Tibial nerve (tissue), 4 donors: ENCODE results near the gene CAPN11. TPM values are rescaled to one million over a fixed set of nuclear protein-coding genes. Genes with fewer than 3 reads are reported as not detected.
"Not testable (repeated sequence)": the region's sequence is repeated elsewhere in the genome, so short reads cannot be mapped to it uniquely, and the experiment has no call there.

ENCODE experiments used
- DNase-seq, 2 donors: peaks; one replicate each; pipeline ENCODE4 v3.0.0-alpha.2; 2019; ENCODE audit warnings: low spot score in 2 of 2
- H3K27ac ChIP-seq, 4 donors: fragments of 200-600 bp; sonication (generic) in 3 of 4; one replicate each; pipeline ENCODE4 v1.5.1; 2017 to 2019; ENCODE audit warnings: mild to moderate bottlenecking in 1 of 4
- H3K27me3 ChIP-seq, 2 donors: fragments of 200-600 bp; sonication (generic) in 1 of 2; one replicate each; pipeline versions ENCODE4 v1.5.1 to v1.6.0; 2017 to 2019
- H3K36me3 ChIP-seq, 3 donors: fragments of 200-600 bp; sonication (generic); one replicate each; pipeline ENCODE4 v1.5.1; 2018 to 2019
- H3K4me1 ChIP-seq, 4 donors: fragments of 200-600 bp; sonication (generic) in 3 of 4; one replicate each; pipeline ENCODE4 v1.5.1; 2017 to 2019
- H3K4me3 ChIP-seq, 4 donors: fragments of 200-600 bp; sonication (generic) in 3 of 4; one replicate each; pipeline ENCODE4 v1.5.1; 2017 to 2019; ENCODE audit warnings: mild to moderate bottlenecking in 1 of 4, moderate library complexity in 1 of 4
- H3K9me3 ChIP-seq, 4 donors: fragments of 200-600 bp; sonication (generic) in 3 of 4; one replicate each; pipeline ENCODE4 v1.5.1; 2017 to 2019
- EP300 ChIP-seq, 2 donors: sonication (generic); formaldehyde crosslinking; IDR thresholded peaks; one replicate each; pipeline ENCODE4 v1.6.1; 2017; ENCODE audit warnings: antibody characterized with exemption in 2 of 2, mild to moderate bottlenecking in 1 of 2
- POLR2A ChIP-seq, 2 donors: fragments of 450-650 bp; IDR thresholded peaks; one replicate each; pipeline ENCODE4 v1.6.1; 2017; ENCODE audit warnings: antibody characterized with exemption in 2 of 2, mild to moderate bottlenecking in 2 of 2, moderate library complexity in 2 of 2
- WGBS, 2 donors: methylation state at CpG; one replicate each; pipeline ENCODE4 v1.1.5; 2018; 5-methylcytosine and 5-hydroxymethylcytosine counted together
- total RNA-seq, 4 donors: library from RNA; depleted of rRNA; stranded (reverse); fragments of >200 nt; gene quantifications; one replicate each; pipeline ENCODE4 v1.1.0, GENCODE V29; 2016
- TF ChIP-seq, protein P1 (sequence below), 5 experiments: fragments of 200-600 bp in 3 of 5; fragments of 450-650 bp in 2 of 5; sonication (generic) in 3 of 5; IDR thresholded peaks; one replicate each; pipeline ENCODE4 v1.5.1; 2016 to 2019; ENCODE audit warnings: antibody characterized with exemption in 5 of 5, mild to moderate bottlenecking in 3 of 5, moderate library complexity in 2 of 5

CAPN11 gene
- total RNA-seq, 4 donors from 2014 or later, result 0.21 to 6.5 (median 4.2) TPM

- 76 to 81% methylated on average over 6 of the region's 6 CpGs for WGBS, 2 donors
- peaks cover 0 to 87% (median 33%) of the 10 kb centered on the region in 4 donors for H3K4me1 ChIP-seq
- no peaks in the 10 kb centered on the region for H3K9me3 ChIP-seq
- H3K27ac ChIP-seq, result peak overlapping the region in 2 of 4 donors; percentile 70 to 74
- no peak for DNase-seq
- H3K27me3 ChIP-seq, result no peaks in the 10 kb centered on the region
- no peak overlapping the region for H3K4me3 ChIP-seq
- H3K36me3 ChIP-seq, result peaks cover 0 to 37% (median 0%) of the 10 kb centered on the region in 3 donors
- no peak for TF ChIP-seq EP300 (IDR thresholded peaks at IDR 0.05)
- TF ChIP-seq, protein P1, sequence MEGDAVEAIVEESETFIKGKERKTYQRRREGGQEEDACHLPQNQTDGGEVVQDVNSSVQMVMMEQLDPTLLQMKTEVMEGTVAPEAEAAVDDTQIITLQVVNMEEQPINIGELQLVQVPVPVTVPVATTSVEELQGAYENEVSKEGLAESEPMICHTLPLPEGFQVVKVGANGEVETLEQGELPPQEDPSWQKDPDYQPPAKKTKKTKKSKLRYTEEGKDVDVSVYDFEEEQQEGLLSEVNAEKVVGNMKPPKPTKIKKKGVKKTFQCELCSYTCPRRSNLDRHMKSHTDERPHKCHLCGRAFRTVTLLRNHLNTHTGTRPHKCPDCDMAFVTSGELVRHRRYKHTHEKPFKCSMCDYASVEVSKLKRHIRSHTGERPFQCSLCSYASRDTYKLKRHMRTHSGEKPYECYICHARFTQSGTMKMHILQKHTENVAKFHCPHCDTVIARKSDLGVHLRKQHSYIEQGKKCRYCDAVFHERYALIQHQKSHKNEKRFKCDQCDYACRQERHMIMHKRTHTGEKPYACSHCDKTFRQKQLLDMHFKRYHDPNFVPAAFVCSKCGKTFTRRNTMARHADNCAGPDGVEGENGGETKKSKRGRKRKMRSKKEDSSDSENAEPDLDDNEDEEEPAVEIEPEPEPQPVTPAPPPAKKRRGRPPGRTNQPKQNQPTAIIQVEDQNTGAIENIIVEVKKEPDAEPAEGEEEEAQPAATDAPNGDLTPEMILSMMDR (IDR thresholded peaks at IDR 0.05), result no peak
- TF ChIP-seq POLR2A (IDR thresholded peaks at IDR 0.05), result no peak
Observed at GRCh38 chr6:44228031-44228430, 69.4 kb downstream of the CAPN11 start.

GRCh38 chr6:44228433-44228832 is 69.8 kb downstream of the CAPN11 start:
- TF ChIP-seq POLR2A (IDR thresholded peaks at IDR 0.05), result no peak
- TF ChIP-seq, protein P1 (IDR thresholded peaks at IDR 0.05), result no peak
- no peak for TF ChIP-seq EP300 (IDR thresholded peaks at IDR 0.05)
- DNase-seq, result no peak
- H3K9me3 ChIP-seq, result no peaks in the 10 kb centered on the region
- peaks cover 0 to 37% (median 0%) of the 10 kb centered on the region in 3 donors for H3K36me3 ChIP-seq
- H3K4me1 ChIP-seq, result peaks cover 0 to 90% (median 34%) of the 10 kb centered on the region in 4 donors
- WGBS, 2 donors, result 85 to 88% methylated on average over 4 to 6 of the region's 7 CpGs
- no peak overlapping the region for H3K4me3 ChIP-seq
- peak overlapping the region in 2 of 4 donors; percentile 28 to 74 for H3K27ac ChIP-seq
- H3K27me3 ChIP-seq, result no peaks in the 10 kb centered on the region

- 60 to 74% methylated on average over 5 of the region's 5 CpGs for WGBS, 2 donors
- Histone ChIP-seq H3K9me3 (no peaks in the 10 kb centered on the region), H3K36me3 (peaks cover 0 to 37% (median 0%) of the 10 kb centered on the region in 3 donors), H3K27me3 (no peaks in the 10 kb centered on the region), H3K4me3 (no peak overlapping the region), H3K27ac (peak overlapping the region in 2 of 4 donors; percentile 28 to 74), H3K4me1 (peaks cover 2 to 90% (median 35%) of the 10 kb centered on the region in 4 donors)
- TF ChIP-seq POLR2A (IDR thresholded peaks at IDR 0.05) (no peak), EP300 (IDR thresholded peaks at IDR 0.05) (no peak)
- TF ChIP-seq, protein P1 (IDR thresholded peaks at IDR 0.05), result no peak
- no peak for DNase-seq
Observed at GRCh38 chr6:44228836-44229235, 70.2 kb downstream of the CAPN11 start.

DNA sequence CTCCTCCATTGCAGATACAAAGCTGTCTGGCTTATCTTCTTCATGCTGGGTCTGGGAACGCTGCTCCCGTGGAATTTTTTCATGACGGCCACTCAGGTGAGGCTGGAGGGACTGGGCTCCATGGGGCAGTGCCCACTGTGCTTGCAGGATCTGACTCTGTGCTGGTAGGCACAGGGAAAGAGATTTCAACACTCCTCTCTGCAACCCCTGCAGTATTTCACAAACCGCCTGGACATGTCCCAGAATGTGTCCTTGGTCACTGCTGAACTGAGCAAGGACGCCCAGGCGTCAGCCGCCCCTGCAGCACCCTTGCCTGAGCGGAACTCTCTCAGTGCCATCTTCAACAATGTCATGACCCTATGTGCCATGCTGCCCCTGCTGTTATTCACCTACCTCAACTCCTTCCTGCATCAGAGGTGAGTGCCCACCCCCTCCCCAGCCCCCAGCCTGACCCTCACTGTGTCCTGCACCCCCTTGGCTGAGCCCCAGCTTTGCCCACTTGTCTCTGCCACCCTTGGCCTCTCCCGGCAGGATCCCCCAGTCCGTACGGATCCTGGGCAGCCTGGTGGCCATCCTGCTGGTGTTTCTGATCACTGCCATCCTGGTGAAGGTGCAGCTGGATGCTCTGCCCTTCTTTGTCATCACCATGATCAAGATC is 70.9 kb downstream of the CAPN11 start:
- no peak for DNase-seq
- no peak overlapping the region for H3K27ac ChIP-seq
- no peaks in the 10 kb centered on the region for H3K9me3 ChIP-seq
- no peaks in the 10 kb centered on the region for H3K27me3 ChIP-seq
- H3K4me1 ChIP-seq, result peaks cover 4 to 90% (median 35%) of the 10 kb centered on the region in 4 donors
- no peak for TF ChIP-seq EP300 (IDR thresholded peaks at IDR 0.05)
- TF ChIP-seq, protein P1 (IDR thresholded peaks at IDR 0.05), result no peak
- TF ChIP-seq POLR2A (IDR thresholded peaks at IDR 0.05), result no peak
- WGBS, 2 donors, result 83 to 84% methylated on average over 11 of the region's 11 CpGs
- H3K36me3 ChIP-seq, result peaks cover 0 to 37% (median 0%) of the 10 kb centered on the region in 3 donors
- H3K4me3 ChIP-seq, result no peak overlapping the region

- WGBS, 2 donors, result 84% methylated on average over 9 to 10 of the region's 10 CpGs
- Histone ChIP-seq H3K27me3 (no peaks in the 10 kb centered on the region), H3K9me3 (no peaks in the 10 kb centered on the region), H3K4me3 (no peak overlapping the region), H3K27ac (peak overlapping the region in 2 of 4 donors; percentile 26 to 62), H3K4me1 (peaks cover 4 to 90% (median 38%) of the 10 kb centered on the region in 4 donors), H3K36me3 (peaks cover 0 to 37% (median 0%) of the 10 kb centered on the region in 3 donors)
- TF ChIP-seq EP300 (IDR thresholded peaks at IDR 0.05), result no peak
- TF ChIP-seq POLR2A (IDR thresholded peaks at IDR 0.05), result no peak
- TF ChIP-seq, protein P1 (IDR thresholded peaks at IDR 0.05), result no peak
- no peak for DNase-seq
Observed at GRCh38 chr6:44230034-44230675, 71.5 kb downstream of the CAPN11 start.

DNA sequence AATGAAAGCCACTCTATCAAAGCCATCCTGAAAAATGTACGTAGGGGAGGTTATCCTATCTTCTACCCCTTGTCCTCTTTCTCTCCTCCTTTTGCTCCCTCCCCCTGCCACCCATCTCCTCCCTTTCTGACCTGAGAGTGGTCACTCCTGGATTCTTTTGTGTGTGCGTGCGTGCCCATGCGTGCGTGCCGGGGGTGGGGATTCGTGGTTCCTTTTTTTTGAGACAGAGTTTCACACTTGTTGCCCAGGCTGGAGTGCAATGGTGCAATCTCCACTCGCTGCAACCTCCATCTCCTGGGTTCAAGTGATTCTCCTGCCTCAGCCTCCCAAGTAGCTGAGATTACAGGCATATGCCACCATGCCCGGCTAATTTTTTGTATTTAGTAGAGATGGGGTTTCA is 72.8 kb downstream of the CAPN11 start:
- Histone ChIP-seq H3K36me3 (peaks cover 0 to 37% (median 0%) of the 10 kb centered on the region in 3 donors), H3K27ac (peak overlapping the region in 2 of 4 donors; percentile 26 to 62), H3K4me1 (peaks cover 4 to 82% (median 33%) of the 10 kb centered on the region in 4 donors)
- not testable (repeated sequence) for DNase-seq, H3K4me3 ChIP-seq, H3K27me3 ChIP-seq, H3K9me3 ChIP-seq
- WGBS, 2 donors, result 77 to 81% methylated on average over 9 of the region's 9 CpGs
